ENCODE measurements around the gene SFRP5.

- TF ChIP-seq CTCF (IDR thresholded peaks at IDR 0.05 in 4 of 5, conservative IDR thresholded peaks at IDR 0.05 in 1 of 5), result no peak
- TF ChIP-seq POLR2A (IDR thresholded peaks at IDR 0.05), result no peak
Observed at GRCh38 chr10:97768322-97769315, 3.2 kb downstream of the SFRP5 start.

All from gastrocnemius medialis (tissue), 4 donors.